Loucy (cell line): ENCODE measurements around the gene LDLRAD4.

Experiments used
- H2AFZ ChIP-seq: fragments of 200-600 bp; sonication (generic); 2 replicates; pipeline ENCODE4 v1.6.0; 2016; ENCODE audit warnings: antibody characterized with exemption, mild to moderate bottlenecking, low read length, moderate library complexity
- H3F3A ChIP-seq: fragments of 200-600 bp; 2 replicates; pipeline ENCODE4 v1.6.0; 2016; ENCODE audit warnings: antibody characterized with exemption, low read depth, mild to moderate bottlenecking
- H3K27me3 ChIP-seq: fragments of 200-600 bp; sonication (generic); 2 replicates; pipeline ENCODE4 v1.6.1; 2014; ENCODE audit warnings: low read length, mild to moderate bottlenecking; ENCODE audit not compliant: insufficient read depth, poor library complexity, severe bottlenecking
- H3K36me3 ChIP-seq: fragments of 200-600 bp; sonication (generic); 2 replicates; pipeline ENCODE4 v1.6.1; 2016; ENCODE audit warnings: low read length; ENCODE audit not compliant: insufficient read depth
- H3K4me1 ChIP-seq: fragments of 200-600 bp; sonication (generic); 2 replicates; pipeline ENCODE4 v1.5.1; 2014; ENCODE audit warnings: low read length, mild to moderate bottlenecking; ENCODE audit not compliant: insufficient read depth, poor library complexity, severe bottlenecking
- H3K4me2 ChIP-seq: fragments of 200-600 bp; sonication (generic); 2 replicates; pipeline ENCODE4 v1.6.0; 2014; ENCODE audit warnings: antibody characterized with exemption, low read length, low read depth, mild to moderate bottlenecking; ENCODE audit not compliant: poor library complexity, severe bottlenecking
- H3K4me3 ChIP-seq: fragments of 200-600 bp; sonication (generic); 2 replicates; pipeline ENCODE4 v1.5.1; 2014; ENCODE audit warnings: low read length, mild to moderate bottlenecking, mixed read lengths; ENCODE audit not compliant: poor library complexity, severe bottlenecking
- H3K79me2 ChIP-seq: fragments of 200-600 bp; sonication (generic); 2 replicates; pipeline ENCODE4 v1.6.1; 2014; ENCODE audit warnings: low read length; ENCODE audit not compliant: insufficient read depth
- H3K9ac ChIP-seq: fragments of 200-600 bp; sonication (generic); 2 replicates; pipeline ENCODE4 v1.6.0; 2014; ENCODE audit warnings: mild to moderate bottlenecking, low read depth, low read length, moderate library complexity; ENCODE audit not compliant: poor library complexity, severe bottlenecking
- H3K9me2 ChIP-seq: fragments of 200-600 bp; sonication (generic); replicated peaks from 2 replicates; pipeline ENCODE4 v1.6.1; 2016; ENCODE audit warnings: low read depth, low read length, mixed read lengths
- H3K9me3 ChIP-seq: fragments of 200-600 bp; sonication (generic); 2 replicates; pipeline ENCODE4 v1.6.1; 2014; ENCODE audit warnings: mild to moderate bottlenecking, antibody characterized with exemption, low read length, low read depth; ENCODE audit not compliant: insufficient read depth
- H4K20me1 ChIP-seq: fragments of 200-600 bp; sonication (generic); 2 replicates; pipeline ENCODE4 v1.6.0; 2014; ENCODE audit warnings: antibody characterized with exemption, low read length, mild to moderate bottlenecking; ENCODE audit not compliant: insufficient read depth, poor library complexity, severe bottlenecking
- CTCF ChIP-seq: fragments of 200-600 bp; sonication (generic); conservative IDR thresholded peaks from 2 replicates; pipeline ENCODE4 v1.5.1; 2014; ENCODE audit warnings: mild to moderate bottlenecking, antibody characterized with exemption, low read length
- EZH2phosphoT487 ChIP-seq: fragments of 200-600 bp; IDR thresholded peaks from 2 replicates; pipeline ENCODE4 v1.6.1; 2018; ENCODE audit warnings: antibody characterized with exemption, mild to moderate bottlenecking, moderate library complexity, borderline replicate concordance

Gene LDLRAD4

GRCh38 chr18:13423352-13423751, 204.8 kb downstream of the LDLRAD4 start:
- H4K20me1 ChIP-seq, result no peaks in the 10 kb centered on the region
- H3K36me3 ChIP-seq, result no peaks in the 10 kb centered on the region
- no peaks in the 10 kb centered on the region for H3K79me2 ChIP-seq
- no peaks in the 10 kb centered on the region for H3K27me3 ChIP-seq
- H3K4me1 ChIP-seq, result peaks cover 12% of the 10 kb centered on the region
- H3K4me2 ChIP-seq, result no peak overlapping the region
- TF ChIP-seq CTCF, result no peak
- TF ChIP-seq EZH2phosphoT487, result no peak
- H3K4me3 ChIP-seq, result no peak overlapping the region
- no peak overlapping the region for H2AFZ ChIP-seq
- no peaks in the 10 kb centered on the region for H3K9me2 ChIP-seq
- H3F3A ChIP-seq, result no peaks in the 10 kb centered on the region
- H3K9ac ChIP-seq, result no peak overlapping the region
- H3K9me3 ChIP-seq, result no peaks in the 10 kb centered on the region

- H3K36me3 ChIP-seq, result no peaks in the 10 kb centered on the region
- H3F3A ChIP-seq, result no peaks in the 10 kb centered on the region
- no peak overlapping the region for H3K4me2 ChIP-seq
- H3K4me1 ChIP-seq, result peaks cover 14% of the 10 kb centered on the region
- H3K4me3 ChIP-seq, result no peak overlapping the region
- H4K20me1 ChIP-seq, result no peaks in the 10 kb centered on the region
- no peak overlapping the region for H2AFZ ChIP-seq
- TF ChIP-seq CTCF (no peak), EZH2phosphoT487 (no peak)
- H3K79me2 ChIP-seq, result no peaks in the 10 kb centered on the region
- no peaks in the 10 kb centered on the region for H3K27me3 ChIP-seq
- no peak overlapping the region for H3K9ac ChIP-seq
- no peaks in the 10 kb centered on the region for H3K9me3 ChIP-seq
- H3K9me2 ChIP-seq, result no peaks in the 10 kb centered on the region
Observed at GRCh38 chr18:13424363-13424762, 205.8 kb downstream of the LDLRAD4 start.

GRCh38 chr18:13425357-13426091, 207.0 kb downstream of the LDLRAD4 start:
- Histone ChIP-seq H3K27me3 (no peaks in the 10 kb centered on the region), H3K79me2 (no peaks in the 10 kb centered on the region), H3K9ac (no peak overlapping the region), H3K4me3 (no peak overlapping the region), H4K20me1 (no peaks in the 10 kb centered on the region), H3K36me3 (no peaks in the 10 kb centered on the region), H3K9me3 (no peaks in the 10 kb centered on the region), H3K4me1 (peaks cover 14% of the 10 kb centered on the region), H2AFZ (no peak overlapping the region), H3K4me2 (no peak overlapping the region), H3F3A (no peaks in the 10 kb centered on the region), H3K9me2 (no peaks in the 10 kb centered on the region)
- TF ChIP-seq CTCF (no peak), EZH2phosphoT487 (no peak)
